GM18517 (cell line): ENCODE measurements around the gene SYT15.
"Not testable (repeated sequence)": the region's sequence is repeated elsewhere in the genome, so short reads cannot be mapped to it uniquely, and the experiment has no call there.

Experiments used
- ATAC-seq: cut with Tn5 transposase; IDR thresholded peaks from one replicate; pipeline ENCODE4 v1.9.1; 2021; ENCODE audit warnings: mild to moderate bottlenecking, moderate library complexity; ENCODE audit not compliant: unreplicated experiment

SYT15 gene

DNA sequence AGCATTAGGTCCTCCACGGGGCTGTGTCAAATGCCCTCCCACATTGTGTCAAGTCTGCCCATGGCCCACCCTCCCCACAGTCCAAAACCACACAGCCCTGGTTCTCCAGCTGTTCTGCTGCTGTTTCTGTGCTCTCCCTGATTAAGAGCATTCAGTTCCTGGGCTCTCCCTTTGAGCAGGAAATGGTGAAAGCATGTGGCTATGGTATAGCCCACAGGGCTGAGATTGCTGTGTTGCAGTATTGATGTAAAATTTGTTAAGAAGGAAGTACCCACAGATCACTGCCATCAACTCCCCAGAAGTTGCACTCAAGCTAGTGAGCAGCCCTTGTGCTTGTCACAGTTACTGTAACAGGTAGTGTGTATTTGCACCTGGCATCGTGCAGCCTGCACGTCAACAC lies 9.3 kb downstream of the SYT15 start:
- ATAC-seq = not testable (repeated sequence)

DNA sequence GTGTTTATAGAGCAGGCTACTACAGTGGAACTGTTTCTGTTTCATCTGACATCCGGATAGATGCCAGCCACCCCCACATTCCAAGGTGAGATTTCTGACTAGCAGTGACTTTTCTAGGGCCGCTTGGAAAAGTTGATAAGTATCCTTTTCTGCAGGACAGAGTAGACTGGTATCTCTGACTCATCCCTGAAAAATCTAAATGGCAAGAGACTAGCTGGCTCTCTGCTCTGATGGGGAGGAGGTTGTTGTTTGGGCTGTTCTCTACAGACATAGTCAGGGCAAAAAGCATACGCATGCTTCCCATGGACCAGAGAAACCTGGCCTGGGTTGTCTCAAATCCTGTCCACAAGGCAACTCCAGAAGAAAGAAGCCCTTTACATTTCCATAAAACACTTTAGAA lies 10.7 kb downstream of the SYT15 start:
- not testable (repeated sequence) for ATAC-seq

DNA sequence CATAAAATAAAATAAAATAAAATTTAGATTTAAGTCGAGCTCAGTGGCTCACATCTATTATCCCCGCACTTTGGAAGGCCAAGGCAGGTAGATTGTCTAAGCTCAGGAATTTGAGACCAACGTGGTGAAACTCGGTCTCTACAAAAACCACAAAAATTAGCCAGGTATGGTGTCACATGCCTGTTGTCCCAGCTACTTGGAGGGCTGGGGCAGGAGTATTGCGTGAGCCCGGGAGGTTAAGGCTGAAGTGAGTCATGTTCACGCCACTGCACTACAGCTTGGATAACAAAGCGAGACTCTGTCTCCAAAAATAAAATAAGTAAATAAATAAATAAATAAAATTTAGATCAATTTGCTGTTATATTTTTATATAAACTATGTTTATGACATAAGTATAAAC lies 12.1 kb downstream of the SYT15 start:
- not testable (repeated sequence) for ATAC-seq

DNA sequence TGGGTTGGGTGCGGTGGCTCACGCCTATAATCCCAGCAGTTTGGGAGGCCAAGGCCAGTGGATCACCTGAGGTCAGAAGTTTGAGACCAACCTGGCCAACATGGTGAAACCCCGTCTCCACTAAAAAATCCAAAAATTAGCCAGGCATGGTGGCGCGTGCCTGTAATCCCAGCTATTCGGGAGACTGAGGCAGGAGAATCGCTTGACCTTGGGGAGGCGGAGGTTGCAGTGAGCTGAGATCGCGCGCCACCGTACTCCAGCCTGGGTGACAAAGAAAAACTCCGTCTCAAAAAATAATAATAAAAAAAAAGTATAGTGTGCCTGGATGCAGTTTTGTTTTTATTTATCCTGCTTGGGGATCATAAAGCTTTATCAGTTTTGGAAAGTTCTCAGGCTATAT lies 14.4 kb downstream of the SYT15 start:
- not testable (repeated sequence) for ATAC-seq

DNA sequence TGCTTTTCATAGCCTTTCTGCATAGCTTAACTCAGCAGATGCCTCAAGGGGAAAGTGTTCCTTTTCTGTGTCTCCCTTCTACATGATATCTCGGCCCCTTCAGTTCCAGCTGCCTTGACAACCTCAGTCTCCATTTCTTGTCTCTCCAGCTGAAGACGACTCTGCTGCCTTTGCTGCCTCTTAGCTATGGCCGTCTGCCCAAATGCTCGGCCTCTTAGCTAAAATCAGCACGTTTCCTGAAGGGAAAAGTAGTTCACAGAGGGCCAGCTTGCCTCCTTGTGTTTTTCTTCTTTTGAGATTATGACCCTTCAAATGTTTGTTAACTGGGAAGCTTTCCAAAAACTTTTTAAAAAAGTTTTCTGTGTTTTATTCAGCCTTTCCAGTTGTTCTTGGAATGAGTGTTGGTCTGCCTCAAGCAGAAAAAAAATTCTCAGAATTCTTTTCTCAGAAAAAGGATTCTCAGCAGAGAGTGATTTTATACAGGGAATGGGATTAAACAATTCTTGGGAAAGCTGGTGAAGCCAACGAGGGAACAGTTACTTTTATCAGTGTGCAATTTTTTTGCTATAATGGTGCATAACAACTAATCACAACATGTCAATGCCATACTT lies 15.6 kb downstream of the SYT15 start:
- not testable (repeated sequence) for ATAC-seq

DNA sequence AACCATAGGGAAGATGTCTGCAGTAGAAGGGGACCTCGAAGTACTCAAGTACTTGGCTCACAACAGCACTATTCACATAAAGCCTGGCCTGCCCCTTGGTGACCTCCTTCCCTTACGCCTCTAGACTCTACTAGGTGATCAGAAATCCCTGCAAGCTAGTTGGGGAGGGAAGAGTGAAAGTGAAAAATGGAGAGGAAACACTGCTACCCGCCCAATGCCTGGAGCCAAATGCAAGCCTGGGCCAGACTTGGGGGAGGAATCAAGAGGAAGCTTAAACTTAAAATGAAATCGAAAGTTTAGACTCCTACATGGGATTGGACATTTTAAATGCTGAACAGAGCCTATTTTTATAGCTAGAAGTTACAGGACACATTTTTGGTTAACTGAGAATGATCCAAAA lies 17.6 kb downstream of the SYT15 start:
- not testable (repeated sequence) for ATAC-seq

DNA sequence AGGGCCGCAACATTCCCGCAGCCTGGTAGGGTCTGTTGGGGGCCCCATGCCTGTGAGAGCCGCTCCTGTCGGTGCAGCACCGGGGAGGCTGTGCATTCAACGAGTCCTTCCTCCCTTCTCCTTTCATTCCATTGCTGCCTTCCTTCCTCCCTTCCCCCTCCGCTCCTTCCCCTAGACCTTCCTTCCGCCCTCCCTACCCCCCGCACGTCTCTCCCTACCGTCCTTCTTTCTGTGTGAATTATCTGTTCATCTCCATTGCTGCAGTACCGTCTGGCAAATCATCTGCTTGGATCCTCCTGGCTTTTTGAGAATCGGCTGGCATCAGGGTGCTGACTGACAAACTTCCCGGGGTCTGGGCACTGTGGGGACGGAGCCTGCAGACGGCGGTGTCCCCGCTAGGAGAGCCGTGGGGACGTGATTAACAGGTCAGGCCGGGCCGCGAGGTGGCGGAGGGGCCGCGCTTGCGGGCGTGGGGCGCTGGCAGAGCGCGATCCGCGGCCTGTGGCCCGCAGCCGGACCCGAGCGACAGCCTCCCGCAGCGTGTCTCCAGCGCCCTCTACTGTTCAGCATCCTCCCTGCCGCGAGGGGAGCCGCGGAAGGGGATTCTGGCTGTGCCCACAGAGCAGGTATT lies 18.8 kb downstream of the SYT15 start:
- peak; percentile 84 for ATAC-seq

DNA sequence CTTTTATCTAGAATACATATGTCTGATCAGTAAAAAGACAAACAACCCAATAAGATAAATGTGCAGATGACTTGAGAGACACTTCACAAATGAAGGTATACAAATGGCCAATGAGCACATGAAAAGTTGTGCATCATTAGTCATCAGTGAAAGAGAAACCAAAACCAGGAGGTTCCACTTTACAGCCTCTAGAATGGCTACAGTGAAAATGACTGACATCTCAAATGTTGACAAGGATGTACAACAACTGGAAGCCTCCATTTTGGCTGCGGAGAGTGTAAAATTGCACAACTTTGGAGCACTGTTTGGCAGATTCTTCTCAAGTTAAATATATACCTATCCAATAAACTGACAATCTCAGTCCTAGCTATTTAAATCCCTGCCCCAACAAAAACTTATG lies 21.6 kb downstream of the SYT15 start:
- peak; percentile 68 for ATAC-seq

DNA sequence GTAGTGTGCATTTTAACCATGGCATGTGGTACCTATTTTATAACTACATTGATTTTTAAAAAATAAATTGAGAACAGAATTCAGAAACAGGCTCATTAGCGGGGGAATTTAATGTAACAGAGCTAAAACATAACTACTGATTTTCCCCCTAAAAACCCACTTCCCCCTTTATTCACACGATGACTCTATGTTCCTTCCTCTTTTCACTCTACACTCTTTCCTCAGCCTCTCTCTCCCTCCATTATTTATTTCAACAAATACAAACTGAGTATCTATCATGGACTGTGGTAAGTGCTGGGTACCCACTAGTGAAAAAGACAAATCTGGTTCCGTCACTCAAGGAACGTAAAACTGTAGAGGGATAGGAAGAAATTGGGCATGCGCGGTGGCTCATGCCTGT lies 36.6 kb downstream of the SYT15 start:
- ATAC-seq = not testable (repeated sequence)

DNA sequence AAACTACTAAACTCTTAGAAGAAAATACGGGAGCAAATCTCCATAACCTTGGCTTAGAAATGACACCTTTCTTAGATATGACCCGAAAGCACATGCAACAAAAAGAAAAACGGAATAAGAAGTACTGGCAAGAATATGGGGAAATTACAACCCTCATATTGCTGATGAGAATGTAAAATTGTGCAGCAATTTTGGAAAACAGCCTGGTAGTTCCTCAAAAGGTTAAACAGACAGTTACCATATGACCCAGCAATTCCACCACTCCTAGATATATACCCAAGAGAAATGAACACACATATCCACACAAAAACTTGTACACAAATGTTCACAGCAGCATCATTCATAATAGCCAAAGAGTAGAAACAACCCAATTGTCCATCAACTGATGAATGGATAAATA lies 37.3 kb downstream of the SYT15 start:
- ATAC-seq = not testable (repeated sequence)

DNA sequence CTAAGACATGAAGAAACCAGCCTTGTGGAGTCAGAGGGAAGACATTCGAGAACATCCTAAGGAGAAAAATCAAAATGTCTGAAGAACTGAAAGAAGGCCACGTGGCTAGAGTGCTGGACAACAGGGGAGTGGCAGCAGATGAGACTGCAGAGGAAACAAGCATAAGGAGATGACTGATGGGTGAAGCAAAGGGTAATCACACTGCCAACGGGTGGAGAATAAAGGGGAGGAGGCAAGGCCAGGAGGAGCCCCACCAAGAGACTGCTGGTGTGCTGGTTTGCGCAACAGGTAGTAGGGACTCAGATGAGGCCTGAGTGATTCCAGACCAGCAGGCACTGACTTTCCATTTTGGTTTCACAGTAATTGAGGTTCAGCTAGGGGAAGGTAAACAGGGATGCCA lies 38.2 kb downstream of the SYT15 start:
- not testable (repeated sequence) for ATAC-seq

DNA sequence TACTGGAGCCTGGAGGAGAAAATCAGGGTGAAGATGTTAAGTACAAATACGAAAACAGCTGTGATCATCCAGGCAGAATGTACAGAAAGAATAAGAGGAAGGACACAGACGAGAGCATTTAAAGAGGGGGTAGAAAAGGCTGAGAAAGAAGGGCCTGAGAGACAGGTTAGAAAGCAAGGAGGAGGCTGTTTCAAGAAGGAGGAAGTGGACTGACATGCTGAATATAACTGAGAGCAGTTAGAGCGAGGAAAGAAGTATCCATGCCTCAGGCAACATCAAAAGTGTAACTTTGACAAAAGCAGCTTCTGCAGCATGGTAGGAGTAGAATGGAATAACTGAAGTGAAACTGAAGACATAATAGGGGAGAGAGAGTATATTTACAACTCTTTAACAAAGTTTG lies 39.0 kb downstream of the SYT15 start:
- ATAC-seq = not testable (repeated sequence)

DNA sequence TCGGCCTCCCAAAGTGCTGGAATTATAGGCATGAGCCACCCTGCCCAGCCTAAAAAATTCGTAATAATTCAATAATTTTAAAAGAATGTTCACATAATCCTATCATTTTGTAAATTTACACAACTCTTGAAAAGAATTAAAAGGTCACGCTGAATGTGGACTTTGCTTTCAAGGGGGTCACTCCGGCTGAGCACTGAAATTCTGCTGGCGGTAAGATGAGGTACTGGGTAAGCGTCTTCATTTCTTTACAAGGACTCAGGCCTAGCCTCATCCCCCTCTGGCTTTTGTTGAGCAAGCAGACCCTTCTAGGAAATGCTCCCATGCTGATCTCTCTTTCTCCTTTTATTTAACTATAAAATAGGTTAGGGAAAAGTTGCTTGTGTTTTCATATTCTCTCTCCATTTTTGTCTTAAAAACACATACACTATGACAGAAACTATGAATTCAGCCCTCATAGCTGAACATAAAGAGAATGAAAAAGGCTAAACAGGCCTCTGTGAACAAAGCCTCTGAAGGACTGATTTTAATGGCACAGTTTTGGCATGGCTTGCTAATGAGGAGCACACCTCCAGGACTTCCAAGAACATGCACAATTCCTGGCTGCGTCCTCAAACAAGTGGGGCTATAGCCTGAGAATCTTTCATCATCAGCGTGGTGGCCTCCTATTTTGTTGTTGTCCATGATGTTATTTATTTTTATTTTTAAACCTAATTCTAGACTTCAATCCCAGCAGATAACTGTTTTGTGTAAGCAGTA lies 45.1 kb downstream of the SYT15 start:
- ATAC-seq = not testable (repeated sequence)

DNA sequence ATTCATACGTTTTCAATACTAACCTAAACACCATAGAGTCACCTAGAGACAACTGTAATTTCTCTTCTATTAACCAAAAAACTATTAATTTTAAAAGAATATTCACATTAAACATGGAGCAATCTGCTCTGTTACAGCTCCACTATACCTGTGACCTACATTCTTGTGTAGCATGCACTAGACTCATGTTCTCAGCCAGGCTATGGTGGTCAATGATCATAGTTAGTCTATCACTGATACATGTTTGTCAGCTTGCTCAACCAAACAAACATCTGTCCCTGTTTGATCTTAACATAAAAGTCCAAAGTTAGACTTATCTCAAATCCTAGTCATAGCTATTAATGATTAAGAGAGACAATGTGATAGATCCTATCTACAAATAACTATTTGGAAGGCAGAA lies 50.9 kb downstream of the SYT15 start:
- ATAC-seq = not testable (repeated sequence)

DNA sequence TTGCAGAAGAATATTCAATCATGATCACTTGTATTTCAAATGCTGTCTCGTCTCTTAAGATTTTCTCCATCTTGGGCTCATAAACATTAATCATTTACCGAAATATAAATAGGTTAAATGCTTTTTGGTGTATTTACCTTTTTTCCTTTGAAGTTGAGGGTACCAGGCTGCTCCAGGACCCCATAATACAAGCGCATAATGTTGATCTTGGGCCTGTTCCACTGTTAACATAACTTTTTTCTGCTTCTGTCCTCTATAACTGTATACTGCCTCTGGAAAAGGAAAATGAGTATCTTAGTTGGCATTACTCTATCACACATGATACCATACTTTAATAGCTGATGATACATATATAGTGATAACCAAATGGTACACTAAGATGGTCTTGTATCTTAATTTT lies 51.9 kb downstream of the SYT15 start:
- not testable (repeated sequence) for ATAC-seq

DNA sequence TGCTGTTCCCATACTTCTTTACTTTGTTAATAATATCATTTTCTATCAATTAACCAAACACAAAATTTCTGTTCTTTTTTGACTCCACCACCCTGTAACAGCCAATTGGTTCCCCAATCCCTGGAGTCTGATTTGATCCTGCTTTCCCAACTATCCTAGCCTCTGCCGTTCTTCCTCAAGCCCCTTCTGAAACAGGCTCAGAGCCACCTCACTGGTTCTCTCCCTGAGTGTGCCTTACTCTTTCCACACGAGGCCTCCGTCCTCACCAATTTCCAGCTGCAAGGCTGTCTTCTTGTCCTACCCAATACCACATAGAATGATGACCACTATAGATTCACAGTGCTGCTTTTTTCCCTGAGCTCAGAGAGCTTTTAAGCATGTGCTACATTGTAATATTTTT lies 52.8 kb downstream of the SYT15 start:
- not testable (repeated sequence) for ATAC-seq

DNA sequence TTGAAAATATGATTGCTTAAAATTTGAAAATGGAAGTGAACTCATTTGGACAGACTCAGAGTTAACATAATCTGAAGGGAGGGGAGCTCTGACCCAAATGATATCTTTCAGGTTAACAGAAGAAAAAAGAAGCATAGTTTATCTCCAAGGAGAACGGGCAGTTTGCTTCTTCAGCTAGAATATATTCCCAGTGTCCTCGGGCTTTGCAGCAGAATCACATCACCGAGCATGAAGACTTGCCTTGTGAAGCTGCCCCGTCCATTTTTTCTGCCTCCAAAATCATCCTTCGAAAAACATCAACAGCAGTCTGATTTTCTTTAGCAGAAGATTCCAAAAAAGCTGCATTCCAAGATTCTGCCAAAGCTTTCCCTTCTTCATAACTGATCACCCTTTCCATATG lies 55.8 kb downstream of the SYT15 start:
- not testable (repeated sequence) for ATAC-seq

DNA sequence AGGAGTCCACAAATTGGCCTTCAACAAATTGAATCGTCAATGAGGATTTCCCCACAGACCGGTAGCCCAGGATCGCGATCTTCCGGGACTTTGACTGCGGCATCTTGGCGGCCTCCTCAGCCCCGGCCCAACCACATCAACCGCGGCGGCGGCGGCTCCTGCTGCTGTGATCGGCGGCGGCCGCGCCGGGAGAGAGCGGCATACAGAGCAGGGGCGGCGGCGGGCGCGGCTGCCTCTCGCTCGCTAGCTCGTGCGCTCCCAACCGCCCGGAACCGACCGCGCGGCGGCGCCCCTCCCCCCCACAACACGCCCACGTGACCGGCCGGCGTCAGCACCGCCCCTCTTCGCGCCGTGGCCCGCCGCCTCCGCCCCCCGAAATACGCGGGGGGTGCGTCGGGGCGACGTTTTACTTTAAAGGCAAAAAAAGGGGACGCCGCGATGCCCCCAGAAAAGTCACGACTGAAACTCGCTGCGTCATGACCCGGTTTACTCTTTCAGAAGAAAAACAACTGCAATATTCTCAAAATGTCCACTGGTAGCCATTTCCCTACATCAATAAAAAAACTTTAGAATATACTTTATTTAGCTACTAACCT lies 56.5 kb downstream of the SYT15 start:
- ATAC-seq = peak; percentile 61

DNA sequence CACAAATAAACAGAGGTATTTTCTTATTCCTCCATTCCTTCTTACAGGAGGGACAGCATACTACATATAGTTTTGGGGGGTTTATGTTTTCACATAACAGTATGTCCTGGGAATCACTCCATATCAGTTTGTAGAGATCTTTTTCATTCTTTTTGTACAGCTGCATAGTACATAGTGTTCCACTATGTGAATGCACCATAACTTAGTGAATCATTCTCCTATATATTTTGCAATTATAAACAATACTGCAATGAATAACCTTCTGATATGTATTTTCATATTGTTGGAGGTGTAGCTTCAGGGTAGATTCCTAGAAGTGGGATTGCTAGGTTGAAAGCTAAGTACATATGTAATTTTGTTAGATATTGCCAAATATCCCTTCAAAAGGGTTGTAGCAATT lies 61.1 kb downstream of the SYT15 start:
- ATAC-seq = not testable (repeated sequence)
